HG03558 (cell line): Measurements from ENCODE around the gene BACH1.

Source experiments
- ATAC-seq: cut with Tn5 transposase; IDR thresholded peaks from one replicate; pipeline ENCODE4 v1.9.1; 2021; ENCODE audit warnings: moderate number of reproducible peaks; ENCODE audit not compliant: unreplicated experiment; ENCODE audit errors: extremely low read depth

BACH1 gene

DNA sequence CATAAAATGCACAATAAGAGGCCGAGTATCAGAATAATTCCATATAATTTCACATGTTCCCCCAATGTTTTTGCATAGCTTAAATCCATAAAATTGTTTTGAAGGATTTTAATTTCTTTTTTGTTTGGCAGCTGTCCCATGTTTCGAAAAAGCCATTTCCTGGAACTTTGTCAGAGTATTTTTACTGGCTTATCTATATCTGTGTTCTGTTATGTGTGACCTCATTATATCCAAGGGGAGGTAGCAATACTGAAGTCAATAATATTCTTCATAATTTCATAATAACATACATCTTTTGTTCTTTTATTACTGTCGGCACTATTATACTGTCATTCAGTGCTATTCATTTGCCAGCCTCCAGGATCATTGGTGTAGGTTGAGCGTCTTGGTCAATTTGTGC, 9.4 kb upstream of the BACH1 start:
- ATAC-seq, result no peak

DNA sequence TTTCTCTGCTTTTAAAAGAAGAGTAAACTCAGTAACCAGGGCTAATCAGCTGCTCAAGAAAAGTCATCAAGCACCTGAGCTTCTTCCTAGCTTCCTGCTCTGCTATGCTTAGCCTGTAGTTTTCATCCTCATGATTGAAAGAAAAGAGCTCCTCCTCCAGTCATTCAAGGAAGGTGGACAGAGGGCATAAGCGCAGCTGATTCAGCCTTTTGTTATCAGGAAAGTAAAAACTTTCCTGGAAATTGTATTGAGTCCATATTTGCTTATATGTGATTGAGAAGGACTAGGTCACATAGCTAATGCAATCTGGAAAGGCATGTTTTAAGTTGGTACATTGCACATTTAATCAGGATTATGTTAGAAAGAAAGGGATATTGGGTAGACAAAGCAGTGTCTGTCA, 8.5 kb upstream of the BACH1 start:
- ATAC-seq, result no peak

DNA sequence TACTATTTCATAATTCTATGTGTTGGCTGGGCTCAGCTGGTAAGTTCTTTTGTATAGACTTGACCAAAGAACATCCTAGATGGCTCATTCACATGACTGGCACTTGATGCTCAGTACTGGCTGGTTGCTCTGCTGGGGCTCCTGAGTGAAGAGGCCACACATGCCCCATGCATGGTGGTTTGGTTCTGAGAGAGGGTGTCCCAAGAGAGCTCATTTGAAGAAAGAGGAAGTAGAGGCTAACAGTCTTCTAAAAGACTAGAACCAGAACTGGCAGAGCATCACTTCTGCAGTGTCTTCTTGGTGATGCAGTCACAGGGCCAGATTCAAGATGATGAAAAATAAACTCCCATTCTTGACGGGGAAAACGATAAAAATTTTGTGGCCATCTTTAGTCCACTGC, 5.2 kb upstream of the BACH1 start:
- ATAC-seq, result peak; percentile 66

DNA sequence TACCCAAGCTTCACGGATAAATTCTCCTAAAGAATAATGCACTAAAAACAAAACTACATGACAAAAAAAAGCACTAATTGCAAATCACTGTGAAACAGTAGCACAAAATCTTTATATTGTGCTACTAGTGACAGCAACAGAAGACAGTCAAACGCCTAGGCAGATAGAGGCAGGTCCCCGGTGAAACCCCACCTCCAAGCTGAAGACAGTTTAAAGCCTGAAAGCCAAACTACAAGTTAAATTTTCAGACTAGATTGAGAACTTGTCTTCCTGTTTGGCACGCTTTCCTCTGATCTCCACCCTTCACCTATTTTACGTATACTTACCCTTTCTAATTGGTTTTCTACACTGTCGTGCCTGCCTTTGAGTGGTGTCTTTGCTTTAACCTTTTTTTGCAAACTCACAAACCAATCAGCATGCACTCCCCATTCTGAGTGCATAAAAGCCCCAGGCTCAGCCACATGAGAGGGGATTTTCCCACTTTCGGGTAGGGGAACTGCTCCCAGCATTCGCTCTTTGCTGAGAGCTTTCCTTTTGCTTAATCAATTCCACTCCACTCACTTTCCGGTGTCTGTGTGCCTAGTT, 3.6 kb upstream of the BACH1 start:
- no peak for ATAC-seq

- no peak for ATAC-seq
Measured at GRCh38 chr21:29296446-29296845, 2.3 kb upstream of the BACH1 start.

- no peak for ATAC-seq
Measured at GRCh38 chr21:29297483-29298347, 1.0 kb upstream of the BACH1 start.

DNA sequence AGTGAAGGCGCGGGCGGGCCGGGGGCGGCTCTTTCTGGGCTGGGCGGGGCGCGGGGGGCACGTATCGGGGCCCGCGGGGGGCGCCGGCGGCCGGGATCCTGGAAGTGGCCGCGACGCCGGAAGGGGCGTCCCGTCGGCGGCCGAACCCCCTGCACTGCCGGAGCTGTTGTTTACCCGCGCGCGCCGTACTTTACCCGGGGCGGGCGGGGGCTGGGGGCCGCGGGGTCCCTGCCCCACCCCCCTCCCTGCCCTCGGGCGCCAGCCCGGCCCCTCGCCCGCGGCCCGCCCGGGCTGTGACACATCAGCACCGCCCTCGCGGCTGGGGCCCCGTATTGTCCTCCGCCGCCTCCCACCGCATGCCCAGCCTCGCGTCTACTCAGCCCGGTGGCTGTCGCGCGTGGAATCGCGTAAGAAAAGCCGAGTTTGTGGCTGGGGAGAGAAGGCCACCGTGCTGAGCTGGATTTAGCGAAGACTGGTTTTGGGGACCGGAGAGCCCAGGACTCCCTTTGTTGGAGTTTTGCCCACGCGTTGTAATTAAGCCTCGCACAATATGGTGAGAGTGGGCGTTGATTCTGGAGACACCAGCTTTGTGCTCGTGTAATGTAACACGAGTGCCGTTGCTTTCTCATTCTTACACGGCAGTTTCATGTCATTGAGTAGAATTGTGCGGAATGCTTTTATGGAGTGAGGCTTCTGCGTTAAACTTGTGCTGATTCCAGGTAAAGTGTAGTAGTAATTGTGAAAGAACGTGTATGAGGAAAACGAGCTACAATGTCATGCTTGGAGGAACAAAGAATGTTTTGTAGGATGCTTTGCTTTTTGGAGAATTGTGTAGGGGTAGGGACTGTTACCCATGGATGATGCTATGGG, 559 bp downstream of the BACH1 start:
- no peak for ATAC-seq

DNA sequence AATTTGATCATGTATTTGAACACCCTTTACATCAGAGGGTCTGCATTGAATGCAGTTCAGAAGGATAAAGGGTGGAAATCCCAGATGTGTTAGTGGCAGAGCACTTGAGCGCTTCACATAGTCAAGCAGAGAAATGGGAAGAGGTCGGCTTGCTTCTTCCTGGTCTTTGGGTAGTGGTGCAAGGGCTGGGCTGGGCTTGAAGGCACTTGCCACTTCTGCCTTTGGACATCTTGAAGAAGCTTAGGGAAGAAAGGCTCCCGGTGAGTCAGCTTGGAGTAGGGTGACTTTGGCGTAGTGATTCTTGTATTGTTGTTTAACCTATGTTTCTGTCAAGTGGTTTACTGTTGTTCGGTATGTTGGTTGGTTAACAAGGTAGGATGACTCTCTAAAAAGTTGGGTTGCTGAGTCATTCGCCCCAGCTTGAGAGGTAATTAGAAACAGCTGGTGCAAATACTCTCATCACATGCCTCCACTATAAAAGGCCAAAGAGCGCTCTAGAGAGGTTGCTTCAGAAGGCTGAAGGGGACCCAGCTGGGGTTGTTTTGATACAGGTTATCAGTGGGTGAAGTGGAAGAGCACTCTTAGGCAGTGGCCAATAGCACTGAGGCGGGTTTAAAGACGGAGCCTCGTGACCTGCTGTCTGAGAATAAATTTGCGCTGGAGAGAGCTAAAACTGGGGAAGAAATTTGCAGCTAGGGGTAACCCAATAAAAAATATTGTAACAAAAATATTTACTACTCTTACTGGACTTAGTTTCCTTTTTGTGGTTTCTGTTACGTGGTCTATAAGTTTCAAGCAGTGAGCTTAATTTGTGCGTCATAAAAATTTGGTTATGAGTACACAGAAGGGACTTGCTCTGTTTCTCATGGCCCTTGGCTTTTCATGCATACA, 1.4 kb downstream of the BACH1 start:
- ATAC-seq, result peak; percentile 65

GRCh38 chr21:29300807-29301138, 2.1 kb downstream of the BACH1 start:
- no peak for ATAC-seq

- ATAC-seq, result no peak
Measured at GRCh38 chr21:29301691-29302090, 3.0 kb downstream of the BACH1 start.

GRCh38 chr21:29302359-29302875, 3.7 kb downstream of the BACH1 start:
- no peak for ATAC-seq

DNA sequence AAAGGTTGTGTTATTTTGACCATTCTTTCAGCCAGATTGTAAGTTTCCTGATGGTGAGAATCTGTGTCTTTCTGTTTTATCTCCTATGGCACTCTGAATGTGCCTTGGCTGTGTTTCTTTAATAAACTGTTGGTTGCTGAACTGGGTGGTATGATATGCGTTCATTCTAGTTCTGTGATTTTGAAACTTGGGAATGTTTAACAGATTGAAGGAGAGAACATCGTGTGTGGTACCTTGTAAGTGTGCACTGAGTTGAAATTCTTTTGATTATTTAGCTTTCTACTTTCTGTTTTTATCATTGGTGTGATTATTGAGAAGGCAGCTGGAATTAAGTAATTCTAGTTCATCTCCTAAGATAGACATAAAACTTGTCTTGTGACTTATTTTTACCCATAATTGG, 4.6 kb downstream of the BACH1 start:
- no peak for ATAC-seq

DNA sequence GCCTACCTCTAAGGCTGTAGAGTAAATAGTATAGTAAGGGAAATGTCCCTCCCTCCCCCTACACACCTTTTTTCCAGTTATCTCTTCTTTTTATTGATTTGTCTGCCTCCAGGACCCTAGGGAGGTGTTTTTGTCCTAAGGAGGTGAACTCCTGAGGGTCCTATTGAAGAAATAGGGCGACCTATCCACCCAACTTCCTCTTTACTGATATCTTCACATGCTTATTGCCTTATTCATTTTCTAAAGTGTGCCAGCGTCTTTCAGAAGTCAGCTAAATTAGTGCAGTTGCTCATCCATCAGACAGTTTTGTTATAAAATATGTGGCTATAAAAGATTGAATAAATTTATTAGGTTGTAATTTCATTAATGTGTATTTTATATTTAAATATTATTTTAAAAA, 5.9 kb downstream of the BACH1 start:
- ATAC-seq, result no peak

GRCh38 chr21:29305068-29305467, 6.3 kb downstream of the BACH1 start:
- no peak for ATAC-seq

- no peak for ATAC-seq
Measured at GRCh38 chr21:29305561-29305960, 6.8 kb downstream of the BACH1 start.

DNA sequence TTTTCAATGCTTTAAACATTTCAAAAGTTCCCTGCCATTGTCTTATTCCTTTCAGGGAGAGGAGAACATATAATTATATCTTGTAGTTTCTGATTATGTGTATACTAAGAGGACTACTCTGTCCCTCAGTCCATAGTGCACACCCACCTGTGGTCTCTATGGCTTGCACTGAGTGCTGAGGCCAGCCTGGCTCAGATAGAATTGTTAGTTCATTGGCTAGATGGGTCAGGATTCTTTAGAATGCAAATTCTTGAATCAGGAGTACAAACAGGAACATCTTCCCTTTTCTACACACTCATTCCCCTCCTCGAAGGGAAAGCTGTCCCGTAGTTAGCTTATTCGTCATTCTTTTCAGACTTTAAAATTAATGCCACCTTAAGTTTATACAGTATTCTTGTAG, 8.2 kb downstream of the BACH1 start:
- no peak for ATAC-seq

DNA sequence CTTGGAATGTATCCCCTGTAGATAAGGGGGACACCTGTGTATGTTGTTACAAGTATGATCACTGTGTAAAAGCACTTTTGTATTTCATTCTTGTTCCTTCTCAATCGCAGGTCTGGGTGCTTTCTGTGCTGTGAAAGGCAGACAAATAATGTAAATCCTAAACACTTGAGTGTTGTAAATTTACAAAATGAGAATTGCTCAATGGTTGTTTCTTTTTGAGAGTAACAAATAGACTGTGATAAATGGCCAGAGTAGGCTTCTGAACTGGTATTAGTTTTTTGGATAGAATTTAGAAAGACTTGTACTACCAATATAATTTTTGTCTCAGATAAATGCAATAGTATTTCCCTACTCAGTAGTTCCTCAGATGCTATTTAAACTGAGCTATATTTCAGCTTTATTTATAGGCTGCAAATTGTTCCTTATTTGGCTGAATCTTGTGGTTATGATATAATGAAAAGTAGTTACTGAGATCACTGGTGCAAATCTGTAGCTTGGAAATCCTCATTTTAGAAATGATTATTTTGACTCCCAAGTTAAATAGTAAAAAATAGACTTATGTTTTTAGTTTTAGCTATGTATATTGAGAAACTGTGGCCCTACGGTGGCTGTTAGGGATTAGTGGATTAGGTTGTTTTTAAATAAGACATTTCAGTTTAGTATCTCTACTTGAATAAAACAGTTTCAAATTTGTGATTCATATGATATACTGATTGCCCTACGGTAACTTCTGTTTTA, 9.2 kb downstream of the BACH1 start:
- ATAC-seq, result no peak

GRCh38 chr21:29308456-29308783, 9.7 kb downstream of the BACH1 start:
- no peak for ATAC-seq

GRCh38 chr21:29309703-29310102, 11.0 kb downstream of the BACH1 start:
- no peak for ATAC-seq
